ENCODE data around the gene BGN.

Gene BGN

DNA sequence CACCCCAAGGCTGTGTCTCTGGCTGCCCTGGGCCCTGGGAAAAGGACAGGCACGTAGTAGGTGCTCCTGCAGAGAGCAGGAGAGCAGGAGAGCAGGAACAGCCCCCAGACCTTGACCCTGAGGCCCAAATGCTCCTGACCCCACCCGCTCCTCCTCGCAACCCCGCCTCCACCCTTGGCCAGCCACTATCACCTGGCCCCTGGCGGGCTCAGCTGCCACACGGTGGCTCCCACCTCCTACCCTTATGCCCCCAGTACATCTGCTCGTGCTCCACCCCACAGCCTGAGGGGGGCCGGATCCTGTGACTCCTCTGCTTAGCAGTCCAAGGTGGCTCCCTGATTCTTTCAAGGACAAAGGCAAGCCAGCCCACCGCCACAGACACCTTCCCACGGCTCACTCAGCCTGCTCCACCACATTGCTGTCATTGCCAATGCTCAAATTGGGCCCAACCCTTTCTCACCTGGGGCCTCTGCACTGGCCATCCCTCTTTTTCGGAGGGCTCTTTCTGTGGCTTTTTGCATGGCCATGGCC lies 19.0 kb upstream of the BGN start:
- no peak for DNase-seq (ENCODE audit: extremely low read depth, low read depth)
- TF ChIP-seq, protein P1, sequence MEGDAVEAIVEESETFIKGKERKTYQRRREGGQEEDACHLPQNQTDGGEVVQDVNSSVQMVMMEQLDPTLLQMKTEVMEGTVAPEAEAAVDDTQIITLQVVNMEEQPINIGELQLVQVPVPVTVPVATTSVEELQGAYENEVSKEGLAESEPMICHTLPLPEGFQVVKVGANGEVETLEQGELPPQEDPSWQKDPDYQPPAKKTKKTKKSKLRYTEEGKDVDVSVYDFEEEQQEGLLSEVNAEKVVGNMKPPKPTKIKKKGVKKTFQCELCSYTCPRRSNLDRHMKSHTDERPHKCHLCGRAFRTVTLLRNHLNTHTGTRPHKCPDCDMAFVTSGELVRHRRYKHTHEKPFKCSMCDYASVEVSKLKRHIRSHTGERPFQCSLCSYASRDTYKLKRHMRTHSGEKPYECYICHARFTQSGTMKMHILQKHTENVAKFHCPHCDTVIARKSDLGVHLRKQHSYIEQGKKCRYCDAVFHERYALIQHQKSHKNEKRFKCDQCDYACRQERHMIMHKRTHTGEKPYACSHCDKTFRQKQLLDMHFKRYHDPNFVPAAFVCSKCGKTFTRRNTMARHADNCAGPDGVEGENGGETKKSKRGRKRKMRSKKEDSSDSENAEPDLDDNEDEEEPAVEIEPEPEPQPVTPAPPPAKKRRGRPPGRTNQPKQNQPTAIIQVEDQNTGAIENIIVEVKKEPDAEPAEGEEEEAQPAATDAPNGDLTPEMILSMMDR (IDR thresholded peaks at IDR 0.05; ENCODE audit: low read depth, low read length), result no peak

DNA sequence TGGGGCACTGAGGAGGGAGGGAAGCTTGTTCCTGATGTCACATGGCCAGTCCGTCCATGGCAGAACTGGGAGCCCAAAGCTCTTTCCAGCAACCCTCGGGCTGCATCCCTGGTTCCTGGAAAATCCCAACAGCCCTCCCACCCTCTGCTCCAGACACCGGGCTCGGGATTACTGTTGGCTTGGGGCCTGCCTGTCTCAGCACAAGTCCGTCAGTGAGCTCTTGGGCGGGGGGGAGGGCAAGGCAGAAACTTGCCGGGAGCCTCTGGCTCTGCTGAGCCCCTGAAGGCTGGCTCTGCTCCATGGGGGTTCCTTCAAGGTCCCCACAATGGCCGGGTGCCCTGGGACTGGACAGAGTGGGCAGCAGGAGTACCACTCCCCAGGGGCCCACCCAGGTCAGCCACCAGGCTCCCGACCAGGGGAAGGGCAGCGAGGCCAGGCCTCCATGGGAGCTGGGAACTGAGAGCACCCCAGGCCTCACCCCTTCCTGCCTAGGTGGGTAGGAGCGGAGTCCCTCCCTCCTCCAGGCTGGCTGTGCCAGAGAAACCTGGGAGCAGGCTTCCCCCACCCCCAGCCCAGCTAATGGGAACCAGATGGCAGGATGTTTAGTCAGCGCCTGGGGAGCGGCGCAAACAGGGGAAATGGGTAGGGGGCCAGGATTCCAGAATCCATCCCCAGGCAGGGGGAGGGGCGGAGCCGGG lies 18.0 kb upstream of the BGN start:
- no peak for DNase-seq (ENCODE audit: extremely low read depth, low read depth)
- TF ChIP-seq, protein P1 (IDR thresholded peaks at IDR 0.05; ENCODE audit: low read depth, low read length), result no peak

- TF ChIP-seq, protein P1 (IDR thresholded peaks at IDR 0.05; ENCODE audit: low read depth, low read length), result no peak
- DNase-seq (ENCODE audit: extremely low read depth, low read depth), result no peak
Measured at GRCh38 chrX:153477364-153477857, 17.4 kb upstream of the BGN start.

GRCh38 chrX:153477901-153478300 lies 16.9 kb upstream of the BGN start:
- TF ChIP-seq, protein P1 (IDR thresholded peaks at IDR 0.05; ENCODE audit: low read depth, low read length), result no peak

GRCh38 chrX:153478746-153479145 lies 16.0 kb upstream of the BGN start:
- no peak for DNase-seq (ENCODE audit: extremely low read depth, low read depth)

More at GRCh38 chrX:153477901-153478300, 16.9 kb upstream of the BGN start:
- no peak for DNase-seq (ENCODE audit: extremely low read depth, low read depth)

DNA sequence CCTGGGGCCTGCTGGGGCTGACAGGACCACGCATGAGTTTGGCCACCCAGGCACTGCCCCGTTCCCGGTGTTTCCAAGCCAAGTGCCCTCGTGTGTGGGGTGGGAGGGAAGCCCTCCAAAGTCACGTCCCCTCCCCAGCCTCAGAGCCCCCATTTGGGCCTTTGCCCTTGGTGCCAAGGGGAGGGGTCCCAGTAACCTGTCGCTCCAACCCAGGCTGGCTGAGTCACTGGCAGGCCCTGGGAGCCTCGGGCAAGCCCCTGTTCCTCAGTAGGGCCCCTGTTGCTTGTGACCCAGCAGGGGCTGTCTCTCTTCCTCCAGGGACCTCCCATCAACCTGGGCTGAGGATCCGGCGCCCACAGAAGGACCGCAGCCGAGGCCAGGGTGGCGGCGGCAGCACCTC lies 13.7 kb upstream of the BGN start:
- TF ChIP-seq, protein P1 (IDR thresholded peaks at IDR 0.05; ENCODE audit: low read depth, low read length), result no peak
- DNase-seq (ENCODE audit: extremely low read depth, low read depth), result no peak

More at GRCh38 chrX:153478746-153479145, 16.0 kb upstream of the BGN start:
- TF ChIP-seq, protein P1 (IDR thresholded peaks at IDR 0.05; ENCODE audit: low read depth, low read length), result no peak

DNA sequence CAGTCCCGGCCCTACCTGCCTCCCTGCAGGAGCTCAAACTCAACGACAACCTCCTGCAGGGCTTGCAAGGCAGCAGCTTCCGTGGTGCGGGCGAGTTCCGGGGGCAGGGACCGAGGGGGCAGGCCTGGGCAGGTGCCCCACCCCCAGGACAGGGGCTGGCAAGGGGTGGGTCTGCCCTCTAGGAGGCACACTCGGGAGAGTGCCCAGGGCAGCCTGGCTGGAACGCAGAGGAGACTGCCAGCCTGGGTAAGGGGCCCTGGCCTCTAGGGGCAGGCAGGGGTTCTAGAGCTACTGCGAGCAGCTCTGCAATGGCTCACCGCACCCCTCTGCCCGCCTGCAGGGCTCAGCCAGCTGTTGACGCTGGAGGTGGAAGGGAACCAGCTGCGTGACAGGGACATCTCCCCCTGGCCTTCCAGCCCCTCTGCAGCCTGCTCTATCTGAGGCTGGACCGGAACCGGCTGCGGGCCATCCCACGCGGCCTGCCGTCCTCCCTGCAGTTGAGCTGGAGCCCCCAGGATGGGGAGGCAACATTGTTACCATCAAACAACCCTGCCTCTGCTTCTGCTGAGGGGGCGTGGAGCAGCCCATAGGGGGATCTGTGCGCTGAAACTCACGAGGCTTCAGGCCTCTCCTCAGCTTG lies 12.3 kb upstream of the BGN start:
- DNase-seq (ENCODE audit: extremely low read depth, low read depth), result no peak
- TF ChIP-seq, protein P1 (IDR thresholded peaks at IDR 0.05; ENCODE audit: low read depth, low read length), result no peak

All from AG09319 (cell line).